Measurements from ENCODE around the gene RAD51AP1. TPM values are rescaled to one million over a fixed set of nuclear protein-coding genes. Genes with fewer than 3 reads are reported as not detected.
A peak's percentile ranks its signal among the peaks of the same experiment; 100 is the strongest.

RAD51AP1 gene
- total RNA-seq, 1 donor from 2014 or later: 12.5 TPM

DNA sequence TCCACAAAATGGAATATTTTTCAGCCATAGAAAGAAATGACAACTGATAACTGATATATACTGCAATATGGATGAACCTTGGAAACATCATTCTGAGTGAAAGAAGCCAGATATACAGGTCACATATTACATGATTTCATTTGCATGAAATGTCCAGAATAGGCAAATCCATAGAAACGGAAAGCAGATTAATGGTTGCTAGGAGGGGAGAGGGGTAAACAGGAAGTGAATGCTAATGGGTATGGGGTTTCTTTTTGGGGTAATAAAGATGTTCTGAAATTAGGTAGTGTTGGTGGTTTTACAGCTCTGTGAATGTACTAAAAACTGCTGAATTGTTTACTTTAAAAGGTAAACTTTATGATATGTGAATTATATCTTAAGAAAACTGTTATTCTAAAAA lies 6.5 kb downstream of the RAD51AP1 start:
- Mint-ChIP-seq H3K36me3 (ENCODE audit: low read depth, unreplicated experiment) (no peaks in the 10 kb centered on the region), H3K9me3 (ENCODE audit: unreplicated experiment) (no peaks in the 10 kb centered on the region), H3K4me3 (ENCODE audit: unreplicated experiment) (no peak overlapping the region), H3K27ac (ENCODE audit: unreplicated experiment) (peak overlapping the region; percentile 64), H3K4me1 (ENCODE audit: unreplicated experiment) (no peaks in the 10 kb centered on the region), H3K27me3 (ENCODE audit: unreplicated experiment) (no peaks in the 10 kb centered on the region)
- TF ChIP-seq, protein P1, sequence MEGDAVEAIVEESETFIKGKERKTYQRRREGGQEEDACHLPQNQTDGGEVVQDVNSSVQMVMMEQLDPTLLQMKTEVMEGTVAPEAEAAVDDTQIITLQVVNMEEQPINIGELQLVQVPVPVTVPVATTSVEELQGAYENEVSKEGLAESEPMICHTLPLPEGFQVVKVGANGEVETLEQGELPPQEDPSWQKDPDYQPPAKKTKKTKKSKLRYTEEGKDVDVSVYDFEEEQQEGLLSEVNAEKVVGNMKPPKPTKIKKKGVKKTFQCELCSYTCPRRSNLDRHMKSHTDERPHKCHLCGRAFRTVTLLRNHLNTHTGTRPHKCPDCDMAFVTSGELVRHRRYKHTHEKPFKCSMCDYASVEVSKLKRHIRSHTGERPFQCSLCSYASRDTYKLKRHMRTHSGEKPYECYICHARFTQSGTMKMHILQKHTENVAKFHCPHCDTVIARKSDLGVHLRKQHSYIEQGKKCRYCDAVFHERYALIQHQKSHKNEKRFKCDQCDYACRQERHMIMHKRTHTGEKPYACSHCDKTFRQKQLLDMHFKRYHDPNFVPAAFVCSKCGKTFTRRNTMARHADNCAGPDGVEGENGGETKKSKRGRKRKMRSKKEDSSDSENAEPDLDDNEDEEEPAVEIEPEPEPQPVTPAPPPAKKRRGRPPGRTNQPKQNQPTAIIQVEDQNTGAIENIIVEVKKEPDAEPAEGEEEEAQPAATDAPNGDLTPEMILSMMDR (IDR thresholded peaks at IDR 0.05; ENCODE audit: unreplicated experiment): no peak
- DNase-seq (ENCODE audit: low spot score): no peak

DNA sequence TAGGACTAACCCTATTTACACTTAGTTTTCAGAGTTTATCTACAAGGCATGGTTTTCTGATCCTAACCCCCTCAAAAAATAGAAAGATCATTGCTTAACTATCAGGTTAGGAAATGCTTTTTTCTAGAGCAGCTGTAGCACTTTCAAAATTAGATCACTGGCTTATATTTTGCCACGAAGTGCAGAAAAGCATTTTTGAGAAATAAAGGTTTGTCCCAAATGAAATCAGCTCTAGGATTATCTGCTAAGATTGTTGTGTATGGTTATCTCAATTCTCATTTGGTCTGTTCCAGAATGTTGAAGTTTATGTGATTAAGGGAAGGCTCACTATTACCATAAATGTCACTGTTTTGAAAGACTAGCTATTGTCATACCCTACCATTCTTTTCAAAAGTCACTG lies 13.5 kb downstream of the RAD51AP1 start:
- H3K9me3 Mint-ChIP-seq (ENCODE audit: unreplicated experiment): no peaks in the 10 kb centered on the region
- TF ChIP-seq, protein P1 (IDR thresholded peaks at IDR 0.05; ENCODE audit: unreplicated experiment): no peak
- no peak for DNase-seq (ENCODE audit: low spot score)
- no peak overlapping the region for H3K27ac Mint-ChIP-seq (ENCODE audit: unreplicated experiment)
- no peaks in the 10 kb centered on the region for H3K27me3 Mint-ChIP-seq (ENCODE audit: unreplicated experiment)
- H3K36me3 Mint-ChIP-seq (ENCODE audit: low read depth, unreplicated experiment): no peaks in the 10 kb centered on the region
- H3K4me3 Mint-ChIP-seq (ENCODE audit: unreplicated experiment): no peak overlapping the region
- H3K4me1 Mint-ChIP-seq (ENCODE audit: unreplicated experiment): no peaks in the 10 kb centered on the region

DNA sequence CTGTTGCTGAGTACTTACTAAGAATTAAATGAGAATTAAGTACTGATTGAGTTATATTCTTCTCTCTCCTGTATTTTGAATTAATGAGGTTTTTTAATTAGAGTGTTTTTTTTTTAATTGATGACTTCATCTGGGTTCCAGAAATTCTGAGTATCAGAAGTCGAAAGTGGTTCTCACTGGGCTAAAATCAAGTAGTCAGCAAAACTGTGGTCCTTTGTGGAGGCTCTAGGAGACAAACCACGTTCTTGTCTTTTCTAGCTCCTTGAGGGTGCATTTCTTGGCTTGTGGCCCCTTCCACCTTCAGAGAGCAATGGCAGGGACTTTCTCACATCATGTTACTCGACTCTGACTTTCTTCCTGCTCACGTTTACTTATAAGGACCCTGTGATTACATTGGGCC lies 15.3 kb downstream of the RAD51AP1 start:
- no peaks in the 10 kb centered on the region for H3K36me3 Mint-ChIP-seq (ENCODE audit: low read depth, unreplicated experiment)
- H3K9me3 Mint-ChIP-seq (ENCODE audit: unreplicated experiment): no peaks in the 10 kb centered on the region
- H3K4me1 Mint-ChIP-seq (ENCODE audit: unreplicated experiment): no peaks in the 10 kb centered on the region
- H3K27me3 Mint-ChIP-seq (ENCODE audit: unreplicated experiment): no peaks in the 10 kb centered on the region
- DNase-seq (ENCODE audit: low spot score): no peak
- no peak overlapping the region for H3K27ac Mint-ChIP-seq (ENCODE audit: unreplicated experiment)
- H3K4me3 Mint-ChIP-seq (ENCODE audit: unreplicated experiment): no peak overlapping the region
- TF ChIP-seq, protein P1 (IDR thresholded peaks at IDR 0.05; ENCODE audit: unreplicated experiment): no peak

DNA sequence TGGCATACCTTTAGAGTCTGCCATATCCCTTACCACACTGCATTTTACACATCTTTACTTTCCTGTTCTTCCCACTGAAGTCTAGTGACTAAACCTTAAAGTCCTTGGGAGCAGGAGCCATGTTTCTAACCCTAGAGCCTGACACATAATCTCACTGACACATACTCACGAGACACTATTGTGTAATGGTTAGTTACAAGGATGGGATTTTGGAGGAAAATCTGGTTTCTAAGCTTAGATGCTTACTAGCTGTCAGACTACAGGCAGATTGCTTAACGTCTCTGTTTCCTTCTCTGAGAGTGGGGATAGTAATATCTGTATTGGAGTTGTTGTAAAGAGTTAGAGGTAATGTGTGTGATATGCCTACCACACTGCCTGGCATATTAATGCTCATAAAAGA lies 17.1 kb downstream of the RAD51AP1 start:
- TF ChIP-seq, protein P1 (IDR thresholded peaks at IDR 0.05; ENCODE audit: unreplicated experiment): no peak
- Mint-ChIP-seq H3K27ac (ENCODE audit: unreplicated experiment) (no peak overlapping the region), H3K9me3 (ENCODE audit: unreplicated experiment) (no peaks in the 10 kb centered on the region), H3K36me3 (ENCODE audit: low read depth, unreplicated experiment) (no peaks in the 10 kb centered on the region), H3K27me3 (ENCODE audit: unreplicated experiment) (no peaks in the 10 kb centered on the region), H3K4me1 (ENCODE audit: unreplicated experiment) (no peaks in the 10 kb centered on the region), H3K4me3 (ENCODE audit: unreplicated experiment) (no peak overlapping the region)
- no peak for DNase-seq (ENCODE audit: low spot score)

DNA sequence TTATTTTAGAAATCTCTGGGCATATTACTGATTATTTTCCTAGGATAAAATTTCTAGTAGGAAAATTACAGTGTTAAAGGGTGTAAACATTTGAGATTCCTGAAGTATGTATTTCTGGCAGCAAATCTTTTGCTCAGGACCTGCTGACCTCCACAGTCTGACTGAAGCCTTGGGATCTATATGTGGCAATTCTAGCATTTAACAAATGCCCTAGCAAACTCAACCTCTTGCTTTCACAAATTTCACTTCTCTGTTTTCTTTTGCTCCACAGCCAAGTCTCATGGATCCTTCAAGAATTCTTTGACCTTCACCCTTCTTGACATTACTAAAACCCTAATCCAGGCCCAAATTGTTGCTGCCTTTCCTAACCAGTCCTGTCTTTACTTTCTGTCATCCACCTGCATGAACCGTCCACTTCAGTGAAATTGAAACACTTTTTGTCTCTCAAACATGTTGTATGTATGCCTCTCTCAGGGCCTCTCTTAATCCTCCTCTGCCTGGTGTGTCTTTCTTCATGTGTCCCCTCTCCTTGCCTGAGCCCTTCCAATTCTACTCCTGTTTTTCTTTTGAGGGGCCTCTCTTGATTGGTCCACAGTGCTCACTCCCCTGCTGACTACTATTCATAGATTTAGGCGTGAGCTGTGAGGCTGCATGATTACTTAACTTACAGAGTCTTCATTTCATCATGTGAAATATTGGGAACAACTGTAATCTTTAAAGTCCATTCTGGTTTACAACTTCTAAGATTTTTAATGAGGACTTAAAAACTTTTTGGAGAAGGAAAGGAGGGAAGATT lies 18.2 kb downstream of the RAD51AP1 start:
- no peak for DNase-seq (ENCODE audit: low spot score)
- Mint-ChIP-seq H3K4me3 (ENCODE audit: unreplicated experiment) (no peak overlapping the region), H3K9me3 (ENCODE audit: unreplicated experiment) (no peaks in the 10 kb centered on the region), H3K4me1 (ENCODE audit: unreplicated experiment) (peaks cover 3% of the 10 kb centered on the region), H3K36me3 (ENCODE audit: low read depth, unreplicated experiment) (no peaks in the 10 kb centered on the region), H3K27me3 (ENCODE audit: unreplicated experiment) (no peaks in the 10 kb centered on the region), H3K27ac (ENCODE audit: unreplicated experiment) (no peak overlapping the region)
- TF ChIP-seq, protein P1 (IDR thresholded peaks at IDR 0.05; ENCODE audit: unreplicated experiment): no peak
